Retinal pigment epithelial cell (primary cell): ENCODE data around the gene TWNK.

Experiments
- DNase-seq: peaks from one replicate; pipeline ENCODE4 v3.0.0-alpha.2; 2010; ENCODE audit warnings: low read depth
- H3K4me3 ChIP-seq: 2 replicates; pipeline ENCODE4 v1.5.1; 2011; ENCODE audit warnings: mild to moderate bottlenecking, low read length, control low read depth, moderate library complexity
- TF ChIP-seq, protein P1 (sequence below): conservative IDR thresholded peaks from 2 replicates; pipeline ENCODE4 v1.5.1; 2011; ENCODE audit warnings: low read depth, low read length, control low read depth, inconsistent platforms

Gene TWNK

DNA sequence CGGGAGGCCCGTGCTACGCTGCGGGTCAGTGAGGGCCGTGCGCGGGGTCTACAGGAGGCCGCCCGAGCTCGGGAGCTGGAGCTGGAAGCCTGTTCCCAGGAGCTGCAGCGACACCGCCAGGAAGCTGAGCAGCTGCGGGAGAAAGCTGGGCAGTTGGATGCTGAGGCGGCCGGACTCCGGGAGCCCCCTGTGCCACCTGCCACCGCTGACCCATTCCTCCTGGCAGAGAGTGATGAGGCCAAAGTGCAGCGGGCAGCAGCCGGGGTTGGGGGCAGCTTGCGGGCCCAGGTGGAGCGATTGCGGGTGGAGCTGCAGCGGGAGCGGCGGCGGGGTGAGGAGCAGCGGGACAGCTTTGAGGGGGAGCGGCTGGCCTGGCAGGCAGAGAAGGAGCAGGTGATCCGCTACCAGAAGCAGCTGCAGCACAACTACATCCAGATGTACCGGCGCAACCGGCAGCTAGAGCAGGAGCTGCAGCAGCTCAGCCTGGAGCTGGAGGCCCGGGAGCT, 19.3 kb downstream of the TWNK start:
- TF ChIP-seq, protein P1, sequence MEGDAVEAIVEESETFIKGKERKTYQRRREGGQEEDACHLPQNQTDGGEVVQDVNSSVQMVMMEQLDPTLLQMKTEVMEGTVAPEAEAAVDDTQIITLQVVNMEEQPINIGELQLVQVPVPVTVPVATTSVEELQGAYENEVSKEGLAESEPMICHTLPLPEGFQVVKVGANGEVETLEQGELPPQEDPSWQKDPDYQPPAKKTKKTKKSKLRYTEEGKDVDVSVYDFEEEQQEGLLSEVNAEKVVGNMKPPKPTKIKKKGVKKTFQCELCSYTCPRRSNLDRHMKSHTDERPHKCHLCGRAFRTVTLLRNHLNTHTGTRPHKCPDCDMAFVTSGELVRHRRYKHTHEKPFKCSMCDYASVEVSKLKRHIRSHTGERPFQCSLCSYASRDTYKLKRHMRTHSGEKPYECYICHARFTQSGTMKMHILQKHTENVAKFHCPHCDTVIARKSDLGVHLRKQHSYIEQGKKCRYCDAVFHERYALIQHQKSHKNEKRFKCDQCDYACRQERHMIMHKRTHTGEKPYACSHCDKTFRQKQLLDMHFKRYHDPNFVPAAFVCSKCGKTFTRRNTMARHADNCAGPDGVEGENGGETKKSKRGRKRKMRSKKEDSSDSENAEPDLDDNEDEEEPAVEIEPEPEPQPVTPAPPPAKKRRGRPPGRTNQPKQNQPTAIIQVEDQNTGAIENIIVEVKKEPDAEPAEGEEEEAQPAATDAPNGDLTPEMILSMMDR: no peak
- H3K4me3 ChIP-seq: no peak overlapping the region
- no peak for DNase-seq

DNA sequence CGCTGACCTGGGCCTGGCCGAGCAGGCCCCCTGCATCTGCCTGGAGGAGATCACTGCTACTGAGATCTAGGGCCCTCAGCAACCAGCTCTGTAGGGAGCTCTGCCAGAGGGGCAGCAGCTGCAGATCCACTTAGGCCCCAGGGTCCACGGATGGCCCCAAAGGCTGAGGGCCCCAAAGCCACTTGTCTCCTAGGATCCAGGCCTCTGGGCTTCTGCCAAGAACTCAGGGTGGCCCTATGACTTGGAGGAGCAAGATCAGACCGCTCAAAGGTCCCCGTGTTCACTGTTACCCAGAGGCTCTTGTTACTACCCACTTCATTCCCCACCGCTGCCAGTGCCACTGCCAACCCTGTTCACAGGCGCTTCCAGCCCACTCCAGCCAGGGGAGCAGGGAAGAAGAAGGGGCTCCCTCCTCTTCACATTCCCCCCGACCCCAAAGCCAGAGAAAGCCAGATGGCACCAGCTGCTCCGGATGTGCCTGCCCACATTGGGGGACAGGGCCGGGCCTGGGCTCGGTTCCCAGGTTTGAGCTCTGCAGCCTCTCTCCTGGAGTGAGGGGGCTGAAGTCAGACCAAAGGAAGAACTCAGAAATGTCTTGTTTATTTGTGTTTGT, 19.9 kb downstream of the TWNK start:
- TF ChIP-seq, protein P1: no peak
- no peak overlapping the region for H3K4me3 ChIP-seq
- no peak for DNase-seq

DNA sequence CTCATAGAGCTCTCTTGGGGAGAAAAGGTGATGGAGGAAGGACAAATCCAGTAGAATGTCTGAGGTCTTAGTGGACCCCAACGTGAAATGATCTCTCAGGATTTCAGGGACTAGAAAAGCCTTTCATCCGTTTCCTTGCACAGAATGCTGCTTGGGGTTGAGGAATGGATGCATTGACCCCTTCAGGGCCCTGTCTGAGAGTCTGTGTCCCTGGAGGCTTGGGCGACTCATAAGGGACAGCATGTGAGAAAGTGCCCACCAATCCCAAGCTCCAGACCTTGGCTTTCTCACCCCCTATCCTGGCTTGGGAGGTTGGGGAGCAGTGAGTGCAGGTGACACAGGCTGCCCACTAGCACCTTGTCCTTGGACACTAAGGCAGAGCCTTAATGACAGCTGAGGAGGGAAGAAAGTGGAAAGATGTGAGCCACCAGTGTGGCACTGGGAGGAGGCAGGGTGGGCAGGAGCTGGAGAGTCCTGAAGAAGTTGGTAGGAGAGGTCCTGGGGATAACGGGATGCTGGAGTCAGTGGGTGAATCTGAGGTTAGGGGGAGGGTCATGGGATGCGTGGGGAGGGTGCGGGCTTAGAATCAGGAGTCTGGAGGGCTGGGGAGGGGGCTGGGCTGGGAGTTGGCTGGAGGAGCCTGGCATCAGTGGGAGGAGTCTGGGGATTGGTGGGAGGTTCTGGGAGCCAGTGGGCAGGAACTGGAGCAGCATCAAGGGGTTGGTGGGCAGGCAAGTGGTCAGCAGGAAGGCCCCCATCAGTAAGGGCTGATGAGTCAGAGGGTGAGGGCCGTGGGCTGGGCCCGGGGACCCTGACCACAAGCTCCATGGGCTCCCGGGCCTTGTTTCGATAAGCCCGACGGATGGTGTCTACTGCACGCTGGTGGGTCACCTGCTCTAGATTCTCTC, 20.8 kb downstream of the TWNK start:
- DNase-seq: no peak

DNA sequence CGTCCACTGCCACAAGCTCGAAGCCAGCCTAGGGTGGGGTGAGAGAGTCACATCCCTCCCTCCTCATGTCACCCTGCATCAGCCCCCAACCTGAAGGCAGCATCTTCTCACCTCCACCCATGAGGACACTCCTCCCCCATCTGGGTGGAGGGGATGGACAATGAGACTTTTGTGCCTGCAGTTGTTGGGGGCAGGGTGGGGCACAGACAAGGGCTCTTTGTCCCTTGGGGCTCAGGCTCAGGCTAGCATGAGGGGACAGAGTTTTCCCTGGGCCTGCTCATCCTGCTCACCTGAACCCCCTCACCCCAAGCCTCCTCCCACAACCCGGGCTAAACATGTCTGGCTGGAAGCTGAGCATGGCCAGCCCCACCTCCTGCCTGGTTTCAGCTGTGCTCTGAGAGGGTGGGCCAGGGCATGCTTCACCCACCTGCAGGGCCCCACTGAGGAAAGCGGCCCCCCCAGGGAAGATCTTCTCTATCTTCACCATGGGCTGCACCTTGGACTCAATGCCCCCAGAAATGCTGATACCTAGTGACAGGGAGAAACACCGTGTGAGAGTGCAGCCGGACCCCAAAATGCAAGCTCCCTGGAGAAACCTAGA, 21.6 kb downstream of the TWNK start:
- DNase-seq: no peak
- H3K4me3 ChIP-seq: no peak overlapping the region
- TF ChIP-seq, protein P1: no peak

More for the DNA sequence above, 20.8 kb downstream of the TWNK start:
- TF ChIP-seq, protein P1: no peak
- H3K4me3 ChIP-seq: no peak overlapping the region

DNA sequence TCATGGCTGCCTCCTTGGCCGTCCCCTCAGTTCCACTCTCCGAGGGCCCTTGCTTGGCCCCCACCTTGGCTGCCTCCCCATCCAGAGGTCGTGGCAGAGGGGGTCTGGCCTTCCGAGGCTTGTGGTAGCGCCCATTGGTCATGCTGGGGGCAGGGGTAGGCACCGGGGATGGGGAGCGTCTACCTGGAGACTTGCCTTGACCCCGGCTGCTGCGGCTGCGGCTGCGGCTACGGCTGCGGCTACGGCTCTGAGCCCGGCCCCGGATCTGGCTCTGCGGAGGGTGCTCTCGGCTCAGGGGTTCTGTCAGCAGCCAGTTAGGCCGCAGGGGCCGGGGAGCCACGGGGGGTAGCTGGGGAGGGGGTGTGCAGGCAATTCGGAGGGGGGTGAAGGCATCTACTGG, 23.0 kb downstream of the TWNK start:
- DNase-seq: no peak
- TF ChIP-seq, protein P1: no peak
- H3K4me3 ChIP-seq: no peak overlapping the region

DNA sequence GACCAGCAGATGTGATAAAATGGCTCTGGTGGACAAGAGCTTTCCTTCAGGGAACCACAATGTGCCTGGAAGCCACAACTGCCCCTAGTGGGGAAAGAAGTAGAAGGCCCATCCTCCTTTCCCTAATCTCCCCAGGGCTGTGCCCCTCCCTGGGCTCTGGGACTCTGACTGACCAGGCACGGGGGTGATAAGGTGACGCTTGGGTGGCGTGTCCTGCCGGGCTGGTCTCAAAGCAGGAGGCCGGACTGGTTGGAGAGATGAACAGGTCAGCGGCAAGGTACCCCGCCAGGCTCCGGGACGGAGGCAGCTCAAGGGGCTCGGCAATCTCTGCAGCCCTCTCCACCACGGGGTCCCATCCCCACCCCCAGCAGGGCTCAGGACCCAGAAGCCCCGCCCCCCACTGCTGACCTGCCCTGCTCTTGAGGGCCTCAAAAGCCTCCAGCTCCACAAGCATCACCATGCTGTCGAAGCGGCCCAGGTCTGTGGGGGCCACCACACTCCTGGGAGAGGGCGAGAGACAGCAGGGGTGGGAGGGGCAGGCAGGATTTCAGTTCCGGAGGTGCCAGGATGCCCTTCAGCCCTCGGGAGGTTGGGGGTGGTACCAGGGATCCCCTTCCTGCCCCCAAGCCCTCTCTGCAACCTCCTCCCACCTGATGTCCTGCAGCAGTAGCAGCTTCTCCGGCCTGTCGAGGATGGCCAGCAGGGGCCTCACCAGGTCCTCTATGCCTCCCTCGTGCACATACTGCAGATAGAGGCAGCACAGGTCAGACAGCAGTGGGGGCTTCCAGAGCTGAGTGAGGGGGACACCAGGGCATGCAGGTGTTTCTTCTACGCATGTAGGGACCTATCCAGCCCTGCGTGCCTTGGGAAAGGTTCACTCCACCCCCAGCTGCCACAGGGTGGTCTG, 24.4 kb downstream of the TWNK start:
- TF ChIP-seq, protein P1: peak; percentile 75
- DNase-seq: no peak
- H3K4me3 ChIP-seq: no peak overlapping the region
